Right lobe of liver (tissue), 4 donors: ENCODE data around the gene ITGAE.

ENCODE experiments used
- POLR2A ChIP-seq: fragments of 450-650 bp; IDR thresholded peaks from one replicate; pipeline ENCODE4 v1.6.1; 2017; ENCODE audit warnings: antibody characterized with exemption, mild to moderate bottlenecking
- TF ChIP-seq, protein P1 (sequence below), 4 donors: fragments of 200-600 bp in 3 of 4; fragments of 450-650 bp in 1 of 4; IDR thresholded peaks; one replicate each; pipeline versions ENCODE4 v1.5.1 to v1.8.0; 2016 to 2022; ENCODE audit warnings: antibody characterized with exemption in 4 of 4, mild to moderate bottlenecking in 2 of 4
- donor health status: DM: no; HTN: no; CAD: no.
- donor health status: DM: no; HTN: no; CAD: no.
- donor health status: DM: no; HTN: yes; CAD: no.

DNA sequence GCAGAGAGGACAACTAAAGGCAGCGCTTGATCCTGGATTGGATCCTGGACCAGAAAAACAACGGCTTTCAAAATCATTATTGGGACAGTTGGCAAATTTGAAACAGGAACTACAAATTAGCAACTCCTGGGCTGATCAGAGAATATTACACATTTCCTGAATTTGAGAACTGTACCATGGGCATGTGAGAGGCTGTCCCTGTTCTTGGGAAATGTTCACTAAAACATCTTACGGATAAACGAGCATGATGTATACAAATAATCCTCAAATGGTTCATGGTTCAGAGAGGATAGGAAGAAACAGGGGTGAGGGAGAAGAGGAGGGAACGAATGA, 2.3 kb upstream of the ITGAE start:
- no peak for TF ChIP-seq POLR2A
- TF ChIP-seq, protein P1, sequence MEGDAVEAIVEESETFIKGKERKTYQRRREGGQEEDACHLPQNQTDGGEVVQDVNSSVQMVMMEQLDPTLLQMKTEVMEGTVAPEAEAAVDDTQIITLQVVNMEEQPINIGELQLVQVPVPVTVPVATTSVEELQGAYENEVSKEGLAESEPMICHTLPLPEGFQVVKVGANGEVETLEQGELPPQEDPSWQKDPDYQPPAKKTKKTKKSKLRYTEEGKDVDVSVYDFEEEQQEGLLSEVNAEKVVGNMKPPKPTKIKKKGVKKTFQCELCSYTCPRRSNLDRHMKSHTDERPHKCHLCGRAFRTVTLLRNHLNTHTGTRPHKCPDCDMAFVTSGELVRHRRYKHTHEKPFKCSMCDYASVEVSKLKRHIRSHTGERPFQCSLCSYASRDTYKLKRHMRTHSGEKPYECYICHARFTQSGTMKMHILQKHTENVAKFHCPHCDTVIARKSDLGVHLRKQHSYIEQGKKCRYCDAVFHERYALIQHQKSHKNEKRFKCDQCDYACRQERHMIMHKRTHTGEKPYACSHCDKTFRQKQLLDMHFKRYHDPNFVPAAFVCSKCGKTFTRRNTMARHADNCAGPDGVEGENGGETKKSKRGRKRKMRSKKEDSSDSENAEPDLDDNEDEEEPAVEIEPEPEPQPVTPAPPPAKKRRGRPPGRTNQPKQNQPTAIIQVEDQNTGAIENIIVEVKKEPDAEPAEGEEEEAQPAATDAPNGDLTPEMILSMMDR (IDR thresholded peaks at IDR 0.05) = no peak
